Right lobe of liver (tissue), 4 donors: ENCODE measurements around the gene PDE6A.

Source experiments
- POLR2A ChIP-seq: fragments of 450-650 bp; IDR thresholded peaks from one replicate; pipeline ENCODE4 v1.6.1; 2017; ENCODE audit warnings: antibody characterized with exemption, mild to moderate bottlenecking
- TF ChIP-seq, protein P1 (sequence below), 4 donors: fragments of 200-600 bp in 3 of 4; fragments of 450-650 bp in 1 of 4; IDR thresholded peaks; one replicate each; pipeline versions ENCODE4 v1.5.1 to v1.8.0; 2016 to 2022; ENCODE audit warnings: antibody characterized with exemption in 4 of 4, mild to moderate bottlenecking in 2 of 4
- donor health status: DM: no; HTN: no; CAD: no.
- donor health status: DM: no; HTN: no; CAD: no.
- donor health status: DM: no; HTN: yes; CAD: no.

- TF ChIP-seq, protein P1, sequence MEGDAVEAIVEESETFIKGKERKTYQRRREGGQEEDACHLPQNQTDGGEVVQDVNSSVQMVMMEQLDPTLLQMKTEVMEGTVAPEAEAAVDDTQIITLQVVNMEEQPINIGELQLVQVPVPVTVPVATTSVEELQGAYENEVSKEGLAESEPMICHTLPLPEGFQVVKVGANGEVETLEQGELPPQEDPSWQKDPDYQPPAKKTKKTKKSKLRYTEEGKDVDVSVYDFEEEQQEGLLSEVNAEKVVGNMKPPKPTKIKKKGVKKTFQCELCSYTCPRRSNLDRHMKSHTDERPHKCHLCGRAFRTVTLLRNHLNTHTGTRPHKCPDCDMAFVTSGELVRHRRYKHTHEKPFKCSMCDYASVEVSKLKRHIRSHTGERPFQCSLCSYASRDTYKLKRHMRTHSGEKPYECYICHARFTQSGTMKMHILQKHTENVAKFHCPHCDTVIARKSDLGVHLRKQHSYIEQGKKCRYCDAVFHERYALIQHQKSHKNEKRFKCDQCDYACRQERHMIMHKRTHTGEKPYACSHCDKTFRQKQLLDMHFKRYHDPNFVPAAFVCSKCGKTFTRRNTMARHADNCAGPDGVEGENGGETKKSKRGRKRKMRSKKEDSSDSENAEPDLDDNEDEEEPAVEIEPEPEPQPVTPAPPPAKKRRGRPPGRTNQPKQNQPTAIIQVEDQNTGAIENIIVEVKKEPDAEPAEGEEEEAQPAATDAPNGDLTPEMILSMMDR (IDR thresholded peaks at IDR 0.05): no peak
- TF ChIP-seq POLR2A: no peak
Observed at GRCh38 chr5:149921597-149921996, 23.0 kb downstream of the PDE6A start.
